Measurements from ENCODE around the gene RPH3AL.
A peak's percentile ranks its signal among the peaks of the same experiment; 100 is the strongest.
"Not testable (repeated sequence)": the region's sequence is repeated elsewhere in the genome, so short reads cannot be mapped to it uniquely, and the experiment has no call there.

Gene RPH3AL

DNA sequence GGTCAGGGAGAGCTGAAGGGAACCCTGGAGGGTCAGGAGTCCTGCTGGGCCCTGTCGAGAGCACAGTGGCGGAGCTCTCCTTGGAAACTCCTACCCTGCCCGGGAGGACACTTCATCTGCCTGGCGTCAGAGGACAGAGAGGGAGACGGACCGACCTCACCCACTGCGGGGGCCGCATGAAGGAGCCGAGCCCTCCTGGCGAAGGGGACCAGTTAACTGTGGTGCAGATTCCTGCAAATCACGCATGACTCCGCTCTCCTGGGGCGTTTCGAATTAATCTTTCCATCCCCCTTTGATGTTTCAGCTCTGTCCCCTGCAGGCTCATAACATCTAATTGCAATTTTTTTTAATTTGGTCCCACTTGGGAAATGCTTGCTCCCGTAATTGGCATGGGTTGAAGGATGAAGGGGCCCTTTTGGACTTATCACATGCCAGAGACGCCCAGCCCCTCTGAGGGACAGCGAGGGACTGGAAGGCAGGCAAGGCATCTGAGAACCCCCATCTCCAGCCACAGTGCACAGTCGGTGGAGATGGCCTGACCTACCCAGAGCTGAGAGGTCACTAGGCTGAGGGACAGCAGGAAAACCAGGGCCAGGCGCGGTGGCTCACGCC, 26.5 kb downstream of the RPH3AL start:
- DNase-seq: no peak
- intact Hi-C loops (cut with DNase I): no loop called here

DNA sequence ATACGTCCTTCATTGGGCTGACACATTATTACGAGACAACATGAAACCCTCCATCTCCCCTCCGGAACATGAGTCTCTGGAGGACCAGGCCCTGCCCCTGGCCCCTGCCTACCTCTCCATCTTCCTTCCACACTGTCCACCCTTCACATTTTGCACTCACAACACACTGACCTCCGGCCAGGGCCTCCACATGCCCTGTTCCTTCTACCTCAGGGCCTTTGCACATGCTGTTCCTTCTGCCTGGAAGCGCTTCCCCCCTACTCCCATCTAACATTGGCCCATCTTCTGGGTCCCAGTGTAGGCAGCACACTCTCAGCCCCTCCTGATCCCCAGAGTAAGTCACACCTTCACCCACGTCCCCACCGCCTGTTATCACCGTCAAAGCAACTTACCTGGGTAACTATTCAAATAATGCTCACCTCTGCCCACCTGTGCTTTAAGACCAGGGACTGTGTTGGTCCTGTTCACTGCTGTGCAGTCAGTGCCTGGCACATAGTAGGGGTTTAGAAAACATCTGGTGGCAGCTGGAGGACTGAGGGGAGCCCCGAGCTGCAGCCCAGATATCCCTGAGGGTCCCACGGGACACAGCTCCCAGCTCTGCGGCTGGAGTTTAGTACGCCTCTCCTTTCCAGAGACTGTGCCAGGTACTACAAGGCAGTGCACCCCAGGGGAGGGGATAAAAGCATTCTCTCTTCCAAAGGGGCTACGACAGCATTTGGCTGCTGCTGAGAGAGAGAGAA, 27.2 kb downstream of the RPH3AL start:
- DNase-seq: peak in 2 of 42 donors; percentile 1 to 5
- intact Hi-C loops (cut with DNase I): no loop called here

DNA sequence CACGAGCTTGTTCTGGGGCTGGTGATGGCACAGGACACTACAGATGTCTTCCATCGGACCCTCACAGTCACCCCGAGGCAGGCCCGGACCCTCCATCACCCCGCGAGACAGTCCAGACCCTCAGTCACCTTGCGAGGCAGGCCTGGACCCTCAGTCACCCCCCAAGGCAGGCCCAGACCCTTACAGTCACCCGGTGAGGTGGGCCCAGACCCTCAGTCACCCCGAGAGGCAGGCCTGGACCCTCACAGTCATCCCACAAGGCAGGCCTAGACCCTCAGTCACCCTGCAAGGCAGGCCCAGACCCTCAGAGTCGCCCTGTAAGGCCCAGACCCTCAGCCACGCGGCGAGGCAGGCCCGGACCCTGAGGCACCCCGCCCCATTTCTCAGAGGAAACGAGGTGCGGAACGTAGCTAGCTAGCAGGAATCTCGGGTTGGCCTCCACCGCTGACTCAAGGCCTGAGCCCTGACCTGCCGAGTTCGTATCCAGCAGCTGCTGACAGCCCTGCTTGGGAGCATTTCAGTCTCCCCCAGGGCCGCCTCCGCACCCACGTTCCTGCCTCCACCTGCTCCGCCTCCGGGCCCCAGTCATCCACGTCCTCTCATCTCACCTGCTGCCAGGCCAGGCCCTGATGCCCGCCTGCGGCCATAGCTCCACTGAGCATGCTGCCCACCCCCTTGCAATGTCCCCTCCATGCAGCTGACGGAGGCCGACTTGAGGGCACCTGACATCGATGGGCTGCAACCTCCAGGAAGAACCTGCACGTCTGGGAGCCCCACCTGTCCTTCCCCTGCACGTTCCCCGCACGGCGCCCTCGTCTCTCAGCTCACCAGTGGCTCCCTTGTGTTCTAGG, 28.7 kb downstream of the RPH3AL start:
- DNase-seq: peak in 4 of 42 donors; percentile 5 to 37 (median 8)
- intact Hi-C loops (cut with DNase I): no loop called here

DNA sequence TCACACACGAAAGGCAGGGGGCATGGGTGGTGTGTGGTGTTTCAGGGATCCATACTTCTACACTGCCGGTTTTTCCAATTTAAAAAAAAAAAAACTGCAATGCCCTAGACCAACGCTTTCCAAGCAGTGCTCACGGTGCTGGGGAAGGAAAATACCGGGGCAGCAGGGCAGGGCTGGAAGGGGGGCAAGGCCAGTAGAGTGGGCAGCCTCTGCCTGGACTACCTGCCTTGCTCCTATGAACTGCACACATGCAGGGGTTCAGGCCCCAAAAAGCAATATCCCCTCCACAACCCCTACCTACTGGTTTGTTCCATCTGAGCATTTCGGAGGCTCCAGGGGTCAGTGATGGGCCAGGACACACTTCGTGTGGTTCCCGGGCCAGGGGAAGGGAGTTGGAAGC, 29.4 kb downstream of the RPH3AL start:
- no peak for DNase-seq
- intact Hi-C loops (cut with DNase I): no loop called here

DNA sequence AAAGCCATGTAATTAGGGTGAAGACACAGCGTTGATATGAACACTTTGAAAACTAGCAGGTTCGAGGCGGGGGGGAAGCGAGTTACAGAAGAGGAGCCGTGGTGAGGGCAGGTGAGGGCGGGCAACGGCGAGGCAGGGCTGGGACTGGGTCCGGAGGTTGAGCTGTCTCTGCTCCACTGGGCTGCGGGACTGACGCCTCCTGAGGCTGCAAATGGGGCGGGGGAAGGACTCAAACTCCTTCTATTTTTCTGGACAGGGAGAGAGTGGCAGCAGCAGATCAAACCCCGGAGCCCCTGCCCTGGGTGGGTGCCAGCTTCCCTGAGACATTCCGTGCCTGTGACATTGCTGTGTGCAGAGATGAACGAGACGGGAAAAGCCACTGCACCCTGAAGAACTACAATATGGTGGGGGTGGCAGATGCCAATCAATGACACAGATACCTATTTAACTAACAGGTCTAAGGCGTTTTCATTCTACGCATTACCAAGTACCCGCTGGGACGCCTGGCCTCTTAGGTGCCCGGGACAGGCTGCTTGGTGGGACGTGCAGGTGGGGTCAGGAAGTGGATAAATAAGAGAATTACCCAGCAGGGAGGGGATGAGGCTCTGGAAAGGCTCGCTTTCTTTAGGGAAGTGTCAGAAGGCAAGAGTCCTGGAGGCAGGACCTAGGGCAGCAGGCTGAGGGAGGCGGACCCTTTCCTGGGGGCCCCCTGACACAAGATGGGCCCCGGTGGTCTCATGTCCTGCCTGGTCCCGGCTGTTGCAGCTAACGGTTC, 30.4 kb downstream of the RPH3AL start:
- DNase-seq: peak in 5 of 42 donors; percentile 5 to 38 (median 14)
- intact Hi-C loops (cut with DNase I): no loop called here

DNA sequence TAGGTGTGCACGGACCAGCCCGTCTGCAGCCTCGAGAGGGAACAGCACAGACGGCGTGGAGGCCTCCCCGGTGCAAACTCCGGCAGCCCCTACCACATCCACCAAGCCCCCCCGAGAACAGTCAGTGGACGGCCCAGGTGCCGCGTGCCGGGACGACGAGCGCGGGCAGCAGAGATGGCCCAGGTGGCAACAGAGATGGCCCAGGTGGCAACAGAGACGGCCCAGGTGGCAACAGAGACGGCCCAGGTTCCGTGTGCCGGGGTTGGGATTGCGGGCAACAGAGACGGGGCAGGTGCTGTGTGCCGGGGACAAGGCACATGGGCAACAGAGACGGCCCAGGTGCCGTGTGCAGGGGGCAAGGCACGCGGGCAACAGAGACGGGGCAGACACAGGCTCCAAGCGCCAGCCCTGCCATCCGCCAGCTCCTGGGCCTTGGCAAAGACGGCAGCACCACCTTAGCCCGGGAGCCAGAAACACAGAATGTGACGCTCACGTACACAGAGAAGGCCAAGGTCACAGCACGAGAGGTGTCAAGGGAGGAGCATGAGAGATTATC, 31.1 kb downstream of the RPH3AL start:
- DNase-seq: peak in 4 of 42 donors; percentile 0 to 10 (median 3)
- intact Hi-C loops (cut with DNase I): no loop called here

DNA sequence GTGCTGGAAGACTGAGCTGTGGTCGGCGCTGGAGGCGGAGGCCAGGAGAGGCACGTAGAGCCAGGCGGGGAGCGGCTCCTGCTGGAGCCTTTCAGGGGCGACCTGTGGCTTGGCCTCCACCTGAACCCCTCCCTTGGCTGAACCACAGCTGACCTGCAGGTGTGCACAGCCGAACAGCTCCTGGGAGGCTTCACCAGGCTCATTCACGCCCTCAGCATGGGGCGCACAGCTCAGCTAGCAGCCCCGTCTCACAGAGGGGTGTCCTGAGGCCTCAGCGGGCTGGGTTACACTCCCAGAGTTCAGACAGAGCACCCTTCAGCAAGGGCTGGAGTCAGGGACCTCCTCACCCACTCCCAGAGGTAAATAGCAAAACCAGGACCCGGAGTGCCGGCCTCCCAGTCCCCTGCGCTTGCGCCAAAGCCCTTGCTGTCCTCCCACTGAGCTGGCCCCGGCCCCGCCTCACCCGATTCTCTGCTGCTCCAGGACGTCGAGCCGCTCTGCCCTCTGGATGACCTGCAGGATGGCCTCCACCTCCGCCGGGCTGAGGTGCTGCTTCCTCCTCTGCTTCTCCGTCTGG, 31.7 kb downstream of the RPH3AL start:
- intact Hi-C loops (cut with DNase I): no loop called here
- peak in 4 of 42 donors; percentile 1 to 15 (median 8) for DNase-seq

DNA sequence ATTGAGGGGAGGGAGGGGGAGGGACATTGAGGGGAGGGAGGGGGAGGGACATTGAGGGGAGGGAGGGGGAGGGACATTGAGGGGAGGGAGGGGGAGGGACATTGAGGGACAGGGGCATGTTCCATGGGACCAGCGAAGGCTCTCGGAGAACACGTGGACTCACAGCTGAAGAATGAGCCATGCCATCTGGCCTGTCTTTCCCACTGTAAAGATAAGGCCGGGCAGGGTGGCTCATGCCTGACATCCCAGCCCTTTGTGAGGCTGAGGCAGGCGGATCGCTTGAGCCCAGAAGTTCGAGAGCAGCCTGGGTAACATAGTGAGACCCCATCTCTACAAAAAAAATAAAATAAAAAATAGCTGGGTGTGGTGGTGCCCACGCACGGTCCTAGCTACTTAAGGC, 32.5 kb downstream of the RPH3AL start:
- peak in 3 of 42 donors; percentile 1 to 5 (median 2) for DNase-seq
- intact Hi-C loops (cut with DNase I): no loop called here

DNA sequence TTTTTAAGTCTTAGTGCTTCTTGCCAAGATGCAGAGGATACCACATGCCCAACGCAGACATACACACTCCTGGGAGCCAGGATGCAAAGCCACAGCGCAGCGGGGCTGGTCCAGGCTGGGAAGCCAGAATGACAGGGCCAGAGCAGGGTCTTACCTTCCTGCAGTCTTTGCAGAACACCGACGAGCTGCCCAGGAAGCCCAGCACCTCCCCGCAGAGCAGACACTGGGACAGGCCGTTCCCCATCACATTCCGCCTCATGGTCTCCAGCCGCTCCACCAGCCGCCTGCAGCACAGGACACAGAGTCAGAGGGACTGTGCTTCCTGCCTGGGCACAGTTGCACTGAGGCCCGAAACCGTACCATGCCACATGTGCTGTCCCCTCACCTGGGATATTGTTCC, 33.3 kb downstream of the RPH3AL start:
- intact Hi-C loops (cut with DNase I): loop anchor here (10.0 kb wide), 1 partner anchor 56 kb away; no protein-coding TSS in a partner anchor
- peak in 5 of 42 donors; percentile 0 to 22 (median 10) for DNase-seq

DNA sequence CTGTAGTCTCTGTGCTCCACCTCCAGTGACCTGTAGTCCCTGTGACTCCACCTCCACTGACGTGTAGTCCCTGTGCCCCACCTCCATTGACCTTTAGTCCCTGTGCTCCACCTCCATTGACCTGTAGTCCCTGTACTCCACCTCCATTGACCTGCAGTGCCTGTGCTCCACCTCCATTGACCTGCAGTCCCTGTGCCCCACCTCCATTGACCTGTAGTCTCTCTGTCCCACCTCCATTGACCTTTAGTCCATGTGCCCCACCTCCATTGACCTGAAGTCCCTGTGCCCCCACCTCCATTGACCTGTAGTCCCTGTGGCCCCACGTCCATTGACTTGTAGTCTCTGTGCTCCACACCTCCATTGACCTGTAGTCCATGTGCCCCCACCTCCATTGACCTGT, 35.5 kb downstream of the RPH3AL start:
- intact Hi-C loops (cut with DNase I): loop anchor here (10.0 kb wide), 1 partner anchor 58 kb away; no protein-coding TSS in a partner anchor
- DNase-seq: not testable (repeated sequence)

DNA sequence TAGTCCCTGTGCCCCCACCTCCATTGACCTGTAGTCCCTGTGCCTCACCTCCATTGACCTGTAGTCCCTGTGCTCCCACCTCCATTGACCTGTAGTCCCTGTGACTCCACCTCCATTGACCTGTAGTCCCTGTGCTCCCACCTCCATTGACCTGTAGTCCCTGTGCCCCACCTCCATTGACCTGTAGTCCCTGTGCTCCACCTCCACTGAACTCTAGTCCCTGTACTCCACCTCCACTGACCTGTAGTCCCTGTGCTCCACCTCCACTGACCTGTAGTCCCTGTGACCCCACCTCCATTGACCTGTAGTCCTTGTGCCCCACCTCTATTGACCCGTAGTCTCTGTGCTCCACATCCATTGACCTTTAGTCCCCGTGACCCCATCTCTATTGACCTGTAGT, 37.2 kb downstream of the RPH3AL start:
- intact Hi-C loops (cut with DNase I): loop anchor here (10.0 kb wide), 1 partner anchor 59 kb away; no protein-coding TSS in a partner anchor
- peak in 1 of 42 donors; percentile 5 for DNase-seq

DNA sequence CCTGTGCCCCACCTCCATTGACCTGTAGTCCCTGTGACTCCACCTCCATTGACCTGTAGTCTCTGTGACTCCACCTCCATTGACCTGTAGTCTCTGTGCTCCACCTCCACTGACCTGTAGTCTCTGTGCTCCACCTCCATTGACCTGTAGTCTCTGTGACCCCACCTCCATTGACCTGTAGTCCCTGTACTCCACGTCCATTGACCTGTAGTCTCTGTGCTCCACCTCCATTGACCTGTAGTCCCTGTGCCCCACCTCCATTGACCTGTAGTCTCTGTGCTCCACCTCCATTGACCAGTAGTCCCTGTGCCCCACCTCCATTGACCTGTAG, 38.0 kb downstream of the RPH3AL start:
- intact Hi-C loops (cut with DNase I): loop anchor here (10.0 kb wide), 1 partner anchor 60 kb away; no protein-coding TSS in a partner anchor
- peak in 1 of 42 donors; percentile 3 for DNase-seq

DNA sequence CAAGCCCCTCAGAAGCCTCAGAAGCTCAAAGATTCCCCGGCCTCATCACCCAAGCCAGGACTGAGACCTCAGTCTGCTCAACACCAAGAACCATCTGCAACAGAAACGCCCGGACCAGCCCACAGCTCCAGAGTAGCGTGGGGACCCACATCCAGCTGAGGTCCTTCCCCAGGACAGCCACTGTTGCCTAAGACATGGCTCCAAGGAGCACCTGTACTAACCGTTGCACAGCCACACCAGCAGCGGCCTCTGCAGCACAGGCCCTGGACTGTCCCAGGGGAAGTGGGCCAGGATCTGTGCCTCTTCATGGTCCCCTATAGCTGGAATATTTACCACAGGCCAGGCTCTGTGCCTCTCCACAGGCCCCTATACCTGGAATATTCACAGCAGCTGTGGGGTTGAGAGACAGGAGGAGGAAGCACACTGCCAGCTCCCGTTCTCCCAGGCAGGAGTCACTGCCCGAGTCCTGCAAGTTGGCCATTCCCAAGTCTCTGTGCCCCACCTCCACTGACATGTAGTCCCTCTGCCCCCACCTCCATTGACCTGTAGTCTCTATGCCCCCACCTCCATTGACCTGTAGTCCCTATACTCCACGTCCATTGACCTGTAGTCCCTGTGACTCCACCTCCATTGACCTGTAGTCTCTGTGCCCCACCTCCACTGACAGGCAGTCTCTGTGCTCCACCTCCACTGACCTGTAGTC, 38.5 kb downstream of the RPH3AL start:
- DNase-seq: peak in 1 of 42 donors; percentile 1
- intact Hi-C loops (cut with DNase I): loop anchor here (10.0 kb wide), 1 partner anchor 61 kb away; no protein-coding TSS in a partner anchor

DNA sequence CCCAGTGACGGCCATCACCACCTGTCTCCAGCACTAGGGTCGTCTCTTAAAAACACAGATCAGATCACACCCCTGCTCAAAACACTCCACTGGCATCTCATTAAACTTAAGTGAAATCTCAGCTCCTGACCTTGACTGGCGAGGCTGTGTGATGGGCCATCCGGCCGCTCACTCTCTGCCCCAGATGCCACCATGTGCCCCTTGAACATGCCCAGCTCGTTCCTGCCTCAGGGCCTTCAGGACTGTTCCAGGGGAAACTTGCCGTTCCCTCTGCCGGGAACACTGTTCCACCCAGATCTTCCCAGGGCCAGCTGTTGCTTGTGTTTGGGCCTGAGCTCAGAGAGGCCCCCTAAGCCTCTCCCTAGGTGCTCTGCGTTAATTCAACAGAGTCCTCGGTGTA, 39.4 kb downstream of the RPH3AL start:
- no peak for DNase-seq
- intact Hi-C loops (cut with DNase I): loop anchor here (10.0 kb wide), 1 partner anchor 62 kb away; no protein-coding TSS in a partner anchor

DNA sequence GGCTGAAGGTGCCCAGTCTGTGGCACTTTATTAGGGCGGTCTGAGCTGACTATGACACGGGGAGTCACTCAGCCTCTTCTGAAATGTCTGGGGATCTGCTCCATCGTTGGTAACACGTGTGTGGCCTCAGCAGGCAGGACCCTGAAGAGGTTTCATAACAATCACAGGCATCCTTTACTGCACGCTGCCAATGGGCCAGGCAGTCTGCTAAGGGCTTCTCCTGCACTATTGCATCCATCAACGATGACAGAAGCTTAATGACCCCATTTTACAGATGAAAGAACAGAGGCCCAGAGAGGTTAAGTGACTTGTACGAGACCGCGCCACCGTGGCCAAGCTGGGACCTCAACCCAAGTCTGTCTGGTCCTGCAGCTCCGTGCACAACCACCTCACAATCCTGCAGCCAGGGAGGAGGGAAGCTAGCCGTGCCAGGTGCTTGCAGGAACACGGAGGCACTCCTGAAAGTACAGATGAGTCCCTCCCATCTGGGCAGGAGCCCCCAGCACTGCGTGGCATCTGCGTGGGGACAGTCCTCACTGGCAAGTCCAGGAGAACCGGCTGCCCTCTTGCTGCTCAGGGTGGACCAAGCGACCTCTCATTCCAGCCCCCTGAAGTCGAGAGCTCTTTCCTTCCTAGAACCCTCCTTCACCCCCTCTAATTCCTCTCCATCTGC, 40.0 kb downstream of the RPH3AL start:
- intact Hi-C loops (cut with DNase I): loop anchor here (10.0 kb wide), 1 partner anchor 62 kb away; no protein-coding TSS in a partner anchor
- peak in 2 of 42 donors; percentile 1 to 12 for DNase-seq

DNA sequence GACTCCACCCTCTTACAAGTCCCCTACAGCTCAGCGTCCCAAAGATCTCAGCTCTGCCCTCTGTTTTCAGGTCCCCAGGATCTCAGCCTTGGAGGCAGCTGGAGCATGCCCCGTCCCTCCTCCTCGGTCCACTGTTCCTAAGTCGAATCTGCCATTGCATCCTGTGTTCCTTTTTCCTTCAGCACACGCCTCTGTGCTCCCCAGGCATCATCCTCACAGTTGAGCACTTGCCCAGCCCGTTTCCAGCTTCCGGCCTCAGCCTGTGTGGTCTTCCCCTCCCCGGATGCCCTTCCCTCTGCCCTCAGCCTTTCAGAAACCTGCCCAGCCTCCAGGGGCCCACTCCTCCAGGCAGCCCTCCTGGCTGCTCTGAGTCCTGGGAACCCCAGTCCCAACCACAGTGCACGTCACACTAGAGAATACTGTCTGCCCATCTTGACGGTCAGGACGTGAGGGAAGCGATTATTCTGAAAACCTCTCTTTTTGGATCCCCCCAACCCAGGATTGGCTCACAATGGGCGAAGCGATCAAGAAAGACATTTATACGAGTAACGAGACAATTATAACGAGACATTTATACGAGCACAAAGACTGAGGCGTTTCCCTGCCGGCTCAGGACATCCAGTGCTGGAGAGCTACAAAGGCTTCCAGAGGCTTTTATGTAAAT, 41.4 kb downstream of the RPH3AL start:
- intact Hi-C loops (cut with DNase I): loop anchor here (10.0 kb wide), 1 partner anchor 64 kb away; no protein-coding TSS in a partner anchor

More for the DNA sequence above, 41.4 kb downstream of the RPH3AL start:
- DNase-seq: peak in 2 of 42 donors; percentile 2 to 15
